GM12874 (cell line): ENCODE data around the gene ZNF654.

Source experiments
- TF ChIP-seq, protein P1 (sequence below): IDR thresholded peaks from 2 replicates; pipeline ENCODE4 v1.5.1; 2011; ENCODE audit warnings: low read depth, mild to moderate bottlenecking, control low read depth, low read length, moderate library complexity; ENCODE audit not compliant: insufficient read depth

ZNF654 gene

DNA sequence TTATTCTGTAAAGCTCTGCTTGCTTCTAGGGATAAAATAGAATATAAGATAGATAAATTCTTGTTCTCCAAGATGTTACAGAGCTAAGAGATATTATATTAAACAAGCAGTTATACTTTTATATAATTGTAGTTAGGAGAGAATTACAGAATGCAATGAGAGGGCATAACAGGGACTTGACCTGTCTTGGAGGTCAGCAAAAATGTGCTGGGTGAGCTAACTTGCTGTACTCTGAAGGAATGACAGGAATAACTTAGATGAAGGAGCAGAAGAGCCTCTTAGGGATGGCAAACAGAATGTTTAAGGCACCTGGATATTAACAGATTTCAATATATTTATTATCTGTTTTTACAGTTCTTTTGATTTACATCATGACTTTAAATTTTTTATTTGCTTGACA, 33.2 kb downstream of the ZNF654 start:
- TF ChIP-seq, protein P1, sequence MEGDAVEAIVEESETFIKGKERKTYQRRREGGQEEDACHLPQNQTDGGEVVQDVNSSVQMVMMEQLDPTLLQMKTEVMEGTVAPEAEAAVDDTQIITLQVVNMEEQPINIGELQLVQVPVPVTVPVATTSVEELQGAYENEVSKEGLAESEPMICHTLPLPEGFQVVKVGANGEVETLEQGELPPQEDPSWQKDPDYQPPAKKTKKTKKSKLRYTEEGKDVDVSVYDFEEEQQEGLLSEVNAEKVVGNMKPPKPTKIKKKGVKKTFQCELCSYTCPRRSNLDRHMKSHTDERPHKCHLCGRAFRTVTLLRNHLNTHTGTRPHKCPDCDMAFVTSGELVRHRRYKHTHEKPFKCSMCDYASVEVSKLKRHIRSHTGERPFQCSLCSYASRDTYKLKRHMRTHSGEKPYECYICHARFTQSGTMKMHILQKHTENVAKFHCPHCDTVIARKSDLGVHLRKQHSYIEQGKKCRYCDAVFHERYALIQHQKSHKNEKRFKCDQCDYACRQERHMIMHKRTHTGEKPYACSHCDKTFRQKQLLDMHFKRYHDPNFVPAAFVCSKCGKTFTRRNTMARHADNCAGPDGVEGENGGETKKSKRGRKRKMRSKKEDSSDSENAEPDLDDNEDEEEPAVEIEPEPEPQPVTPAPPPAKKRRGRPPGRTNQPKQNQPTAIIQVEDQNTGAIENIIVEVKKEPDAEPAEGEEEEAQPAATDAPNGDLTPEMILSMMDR, result no peak

DNA sequence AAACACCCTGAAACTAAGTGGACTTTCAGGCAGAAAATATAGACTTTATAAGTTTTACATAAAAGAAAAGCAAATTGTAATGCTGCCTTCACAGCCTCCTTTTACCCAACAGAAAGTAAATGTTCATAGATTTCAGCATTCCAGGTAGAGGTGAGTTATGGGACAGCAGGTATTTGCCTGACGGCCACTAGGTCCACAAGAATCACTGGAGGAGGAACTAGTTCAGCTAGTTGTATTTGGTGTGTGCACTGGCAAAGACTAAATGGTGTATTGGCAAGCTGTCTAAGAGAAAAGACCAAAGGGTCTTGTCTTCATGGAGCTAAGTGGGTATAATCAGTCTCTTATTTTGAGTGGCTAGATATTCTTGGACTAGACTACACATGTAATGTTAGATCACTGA, 34.2 kb downstream of the ZNF654 start:
- TF ChIP-seq, protein P1, result no peak

DNA sequence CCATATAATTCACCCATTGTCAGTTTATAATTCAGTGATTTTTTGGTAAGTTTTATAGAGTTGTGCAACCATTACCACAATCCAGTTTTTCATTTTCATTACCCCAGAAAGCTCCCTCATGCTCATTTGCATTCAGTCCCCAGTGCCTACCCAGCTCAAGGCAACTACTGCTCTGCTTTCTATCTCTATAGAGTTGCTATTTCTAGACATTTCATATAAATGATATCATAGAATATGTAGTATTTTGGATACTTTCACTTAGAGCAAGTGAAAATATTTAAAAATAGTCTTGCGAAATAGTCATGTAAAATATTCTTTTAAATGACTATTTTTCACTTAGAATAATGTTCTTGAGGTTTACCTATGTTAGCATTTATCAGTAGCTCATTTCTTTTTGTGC, 42.1 kb downstream of the ZNF654 start:
- TF ChIP-seq, protein P1, result no peak

DNA sequence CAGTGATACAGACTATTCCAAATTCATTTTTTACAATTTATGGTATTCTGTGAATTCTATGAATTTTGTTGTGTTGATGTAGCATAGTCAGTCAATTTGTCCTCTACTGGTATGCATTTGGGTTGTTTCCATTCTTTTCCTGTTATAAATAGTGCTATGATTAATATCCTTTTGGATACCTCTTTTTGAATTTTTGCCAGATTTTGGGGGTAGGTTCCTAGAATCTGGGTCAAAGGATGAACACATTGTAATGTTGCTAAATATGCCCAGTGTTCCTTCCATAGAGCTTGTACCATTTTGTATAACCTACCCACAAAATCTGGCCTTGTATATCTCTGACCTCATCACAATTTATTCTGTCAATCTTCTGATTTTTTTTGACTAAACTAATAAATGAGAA, 46.3 kb downstream of the ZNF654 start:
- TF ChIP-seq, protein P1, result no peak

DNA sequence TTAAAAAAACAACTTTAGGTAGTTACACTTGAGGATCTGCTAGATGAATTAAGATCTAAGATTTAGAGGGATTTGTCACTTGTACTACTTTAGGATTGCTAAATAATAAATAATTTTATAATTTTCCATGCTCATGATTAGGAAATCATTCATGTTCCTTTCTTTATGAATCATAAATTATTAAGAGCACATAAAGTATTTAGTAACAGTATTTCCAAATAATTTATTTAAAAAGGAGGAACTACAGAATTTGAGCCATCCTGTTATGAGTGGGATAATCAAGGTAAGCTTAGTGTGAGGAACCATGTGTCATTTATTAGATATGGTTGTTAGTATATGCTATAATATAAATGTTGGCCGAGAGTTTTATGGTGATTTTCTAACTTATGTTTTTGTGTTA, 53.2 kb downstream of the ZNF654 start:
- TF ChIP-seq, protein P1, result no peak

DNA sequence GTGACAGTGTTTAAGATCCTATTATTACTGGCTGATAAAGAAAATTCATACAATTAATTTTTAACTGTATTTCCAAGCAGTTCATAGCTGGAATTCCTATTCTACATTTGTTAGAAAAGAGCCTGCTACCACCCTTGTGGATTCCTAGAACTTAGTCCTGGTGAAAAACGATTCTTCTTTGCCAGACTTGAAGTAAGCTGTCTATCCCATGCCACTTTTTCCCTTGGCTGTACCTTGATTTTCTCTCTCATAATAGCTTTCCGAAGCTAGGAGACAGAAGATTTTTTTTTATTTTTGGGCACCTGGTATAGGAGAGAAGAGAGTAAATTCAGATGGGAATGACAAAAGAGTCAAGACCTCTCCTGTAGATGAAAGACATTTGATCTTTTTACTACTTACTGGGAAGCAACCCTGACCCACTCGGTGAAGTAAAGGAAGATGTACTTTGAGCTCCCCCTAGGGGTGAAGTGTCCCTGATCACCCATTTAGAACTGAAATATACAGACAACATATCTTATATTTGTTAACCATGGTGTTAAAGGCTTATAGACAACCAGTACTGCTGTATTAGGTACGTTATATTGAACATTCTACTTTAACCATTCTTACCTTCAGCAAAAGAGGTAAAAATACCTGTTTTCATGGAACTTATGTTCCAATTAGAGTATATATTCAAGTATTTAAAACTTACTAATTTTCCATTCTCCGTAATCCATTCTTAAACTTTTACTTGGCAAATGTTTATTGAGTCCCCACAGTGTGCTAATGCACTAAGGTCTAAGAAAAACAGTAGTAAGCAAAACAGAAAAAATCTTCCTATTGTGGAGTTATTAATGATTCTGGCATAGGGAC, 54.5 kb downstream of the ZNF654 start:
- TF ChIP-seq, protein P1, result peak; percentile 52

DNA sequence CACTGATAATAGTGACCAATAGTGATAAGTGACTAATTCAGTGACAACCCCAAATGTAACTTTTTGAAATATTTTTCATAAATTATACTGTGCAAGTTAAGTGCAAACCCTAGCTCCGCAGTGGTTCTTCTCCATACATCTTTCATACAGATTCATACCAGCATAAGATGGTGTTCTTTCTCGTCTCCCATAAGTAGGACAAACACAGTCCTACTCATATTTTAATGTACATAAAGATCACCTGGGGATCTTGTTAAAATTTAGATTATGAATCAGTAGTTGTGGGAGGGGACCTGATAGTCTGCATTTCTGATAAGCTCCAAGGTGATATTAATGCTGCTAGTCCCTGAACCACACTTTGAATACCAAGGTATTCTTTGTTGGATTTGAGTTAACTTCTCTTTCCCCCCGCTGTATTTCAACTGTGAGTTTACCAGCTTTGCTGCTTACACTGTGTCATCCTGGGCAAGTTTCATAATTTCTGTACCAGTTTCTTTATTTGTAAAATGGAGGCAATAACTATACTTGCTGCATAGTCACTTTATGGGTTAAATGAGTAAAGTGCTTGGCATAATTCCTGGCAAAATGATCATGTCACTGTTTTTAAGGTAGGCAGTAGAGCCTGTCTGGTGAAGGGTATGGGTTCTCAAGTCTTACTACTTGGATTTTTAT, 56.0 kb downstream of the ZNF654 start:
- TF ChIP-seq, protein P1, result no peak
